ENCODE results near the gene TAF1. TPM values are rescaled to one million over a fixed set of nuclear protein-coding genes. Genes with fewer than 3 reads are reported as not detected.
"Not testable (repeated sequence)": the region's sequence is repeated elsewhere in the genome, so short reads cannot be mapped to it uniquely, and the experiment has no call there.

TAF1 gene
- total and polyA plus RNA-seq, 10 of the 15 experiments (the other 5 are each of a cell fraction or from before 2014, with no cell fraction given) = 4.1 to 24.2 (median 17.2) TPM

- TF ChIP-seq HDAC2 (IDR thresholded peaks at IDR 0.05) = no peak
- Histone ChIP-seq H3K36me3 (ENCODE audit: control insufficient read depth in 2 of 2, insufficient read depth in 2 of 2, low read length in 1 of 2) (no peaks in the 10 kb centered on the region), H2AFZ (ENCODE audit: control insufficient read depth, low read depth, low read length) (no peak overlapping the region), H3K9me3 (replicated peaks; ENCODE audit: control insufficient read depth, insufficient read depth, low read length) (no peaks in the 10 kb centered on the region), H4K20me1 (ENCODE audit: control insufficient read depth, insufficient read depth) (no peaks in the 10 kb centered on the region), H3K27ac (ENCODE audit: control insufficient read depth, insufficient read depth) (no peak overlapping the region), H3K4me3 (no peak overlapping the region), H3K79me2 (ENCODE audit: control insufficient read depth, insufficient read depth, low read length) (no peaks in the 10 kb centered on the region), H3K9ac (ENCODE audit: control insufficient read depth, insufficient read depth, low read length) (no peak overlapping the region), H3K4me2 (ENCODE audit: control insufficient read depth, insufficient read depth) (no peak overlapping the region), H3K4me1 (ENCODE audit: control insufficient read depth, insufficient read depth, low read length) (no peaks in the 10 kb centered on the region), H3K27me3 (replicated peaks in 1 of 2; ENCODE audit: control insufficient read depth in 2 of 2, insufficient read depth in 2 of 2, low read length in 1 of 2) (no peaks in the 10 kb centered on the region)
- FAIRE-seq (no peak), ATAC-seq (no peak), DNase-seq (ENCODE audit: low read depth, low spot score) (no peak)
- ChIA-PET SMC1A (ENCODE audit: uncharacterized antibody, unreplicated experiment) (interaction anchor here (0.6 kb wide), 1 partner anchor 82 kb away, joined by 3 read pairs; no protein-coding TSS in a partner anchor), CTCF (no interaction called here), RAD21 (ENCODE audit: unreplicated experiment) (no interaction called here), POLR2A (interaction anchor here (0.6 kb wide), 1 partner anchor 37 kb away, joined by 3 read pairs; the partner anchor contains the start of gene NONO)
- BruUV-seq (replicated peaks) = no TSS peak
- intact Hi-C loops (cut with micrococcal nuclease; ENCODE audit: unreplicated experiment) (no loop called here), in situ Hi-C loops (cut with MboI) (no loop called here)
- 48% methylated on average over 1 of the region's 1 CpG for WGBS (ENCODE audit: insufficient coverage, insufficient replicate concordance, low lambda C conversion rate, missing lambda C conversion rate)
Observed at GRCh38 chrX:71320126-71320525, 46.0 kb upstream of the TAF1 start.

GRCh38 chrX:71321731-71322130 is 44.4 kb upstream of the TAF1 start:
- Histone ChIP-seq H3K36me3 (ENCODE audit: control insufficient read depth in 2 of 2, insufficient read depth in 2 of 2, low read length in 1 of 2) (no peaks in the 10 kb centered on the region), H3K9me3 (replicated peaks; ENCODE audit: control insufficient read depth, insufficient read depth, low read length) (peaks cover 2% of the 10 kb centered on the region; the same call in 2 of the 3 replicates), H3K9ac (ENCODE audit: control insufficient read depth, insufficient read depth, low read length) (no peak overlapping the region), H3K79me2 (ENCODE audit: control insufficient read depth, insufficient read depth, low read length) (no peaks in the 10 kb centered on the region), H3K4me3 (no peak overlapping the region), H4K20me1 (ENCODE audit: control insufficient read depth, insufficient read depth) (no peaks in the 10 kb centered on the region), H3K27ac (ENCODE audit: control insufficient read depth, insufficient read depth) (no peak overlapping the region), H2AFZ (ENCODE audit: control insufficient read depth, low read depth, low read length) (no peak overlapping the region), H3K4me2 (ENCODE audit: control insufficient read depth, insufficient read depth) (no peak overlapping the region), H3K4me1 (ENCODE audit: control insufficient read depth, insufficient read depth, low read length) (no peaks in the 10 kb centered on the region), H3K27me3 (replicated peaks in 1 of 2; ENCODE audit: control insufficient read depth in 2 of 2, insufficient read depth in 2 of 2, low read length in 1 of 2) (no peaks in the 10 kb centered on the region)
- POLR2A ChIA-PET = no interaction called here
- TF ChIP-seq ZSCAN29 (IDR thresholded peaks at IDR 0.05) (no peak), SIN3A (IDR thresholded peaks at IDR 0.05; ENCODE audit: low read depth, low read length) (no peak), TCF12 (IDR thresholded peaks at IDR 0.05; ENCODE audit: low read depth, low read length) (no peak), NBN (IDR thresholded peaks at IDR 0.05) (no peak), POU2F2 (IDR thresholded peaks at IDR 0.05; ENCODE audit: borderline replicate concordance, low read depth, low read length) (no peak), SUPT20H (IDR thresholded peaks at IDR 0.05; ENCODE audit: borderline replicate concordance, control insufficient read depth, low read depth, low read length) (no peak), EED (IDR thresholded peaks at IDR 0.05; ENCODE audit: low read depth) (no peak), ZNF24 (IDR thresholded peaks at IDR 0.05) (no peak), ATF3 (IDR thresholded peaks at IDR 0.05; ENCODE audit: borderline replicate concordance, extremely low read depth, low read depth, low read length) (no peak), CHD2 (IDR thresholded peaks at IDR 0.05; ENCODE audit: borderline replicate concordance, low read depth, low read length) (no peak), BHLHE40 (IDR thresholded peaks at IDR 0.05; ENCODE audit: borderline replicate concordance in 1 of 2, low read depth in 2 of 2, low read length in 1 of 2) (no peak), IRF4 (IDR thresholded peaks at IDR 0.05; ENCODE audit: low read depth, low read length) (no peak)
- in situ Hi-C loops (cut with MboI) = no loop called here
- WGBS (ENCODE audit: insufficient coverage, insufficient replicate concordance, low lambda C conversion rate, missing lambda C conversion rate) = 25% methylated on average over 1 of the region's 1 CpG
- BruUV-seq (replicated peaks) = no TSS peak
- RAD21 ChIA-PET (ENCODE audit: unreplicated experiment) = no interaction called here
- DNase-seq (ENCODE audit: low read depth, low spot score) = no peak
- ATAC-seq = no peak
- CTCF ChIA-PET = no interaction called here
- SMC1A ChIA-PET (ENCODE audit: uncharacterized antibody, unreplicated experiment) = no interaction called here
- intact Hi-C loops (cut with micrococcal nuclease; ENCODE audit: unreplicated experiment) = no loop called here
- no peak for FAIRE-seq

- H3K4me3 ChIP-seq, POLR2A ChIA-PET: not testable (repeated sequence)
Observed at GRCh38 chrX:71324452-71324851, 41.7 kb upstream of the TAF1 start.

More at GRCh38 chrX:71324452-71324851, 41.7 kb upstream of the TAF1 start:
- ATAC-seq; in situ Hi-C loops (cut with MboI); H3K27me3 ChIP-seq (replicated peaks in 1 of 2; ENCODE audit: control insufficient read depth in 2 of 2, insufficient read depth in 2 of 2, low read length in 1 of 2); H3K4me1 ChIP-seq (ENCODE audit: control insufficient read depth, insufficient read depth, low read length); BruUV-seq (replicated peaks); H2AFZ ChIP-seq (ENCODE audit: control insufficient read depth, low read depth, low read length); intact Hi-C loops (cut with micrococcal nuclease; ENCODE audit: unreplicated experiment); DNase-seq (ENCODE audit: low read depth, low spot score); FAIRE-seq; CTCF ChIA-PET; H4K20me1 ChIP-seq (ENCODE audit: control insufficient read depth, insufficient read depth); H3K4me2 ChIP-seq (ENCODE audit: control insufficient read depth, insufficient read depth); H3K9ac ChIP-seq (ENCODE audit: control insufficient read depth, insufficient read depth, low read length); RAD21 ChIA-PET (ENCODE audit: unreplicated experiment); H3K79me2 ChIP-seq (ENCODE audit: control insufficient read depth, insufficient read depth, low read length); H3K9me3 ChIP-seq (replicated peaks; ENCODE audit: control insufficient read depth, insufficient read depth, low read length); SMC1A ChIA-PET (ENCODE audit: uncharacterized antibody, unreplicated experiment); H3K36me3 ChIP-seq (ENCODE audit: control insufficient read depth in 2 of 2, insufficient read depth in 2 of 2, low read length in 1 of 2); H3K27ac ChIP-seq (ENCODE audit: control insufficient read depth, insufficient read depth): not testable (repeated sequence)
- 79% methylated on average over 8 of the region's 11 CpGs for WGBS (ENCODE audit: insufficient coverage, insufficient replicate concordance, low lambda C conversion rate, missing lambda C conversion rate)

Data from GM12878 (cell line).